Panc1 (cell line): ENCODE measurements around the gene ZCCHC8.

Source experiments
- CTCF ChIP-seq: fragments of 450-650 bp; IDR thresholded peaks from 2 replicates; pipeline ENCODE4 v1.5.1; 2017; ENCODE audit warnings: mild to moderate bottlenecking
- POLR2AphosphoS5 ChIP-seq: IDR thresholded peaks from 2 replicates; pipeline ENCODE4 v1.6.1; 2012; ENCODE audit warnings: mild to moderate bottlenecking, low read depth, low read length, moderate library complexity
- TCF7L2 ChIP-seq: IDR thresholded peaks from 2 replicates; pipeline ENCODE4 v1.6.1; 2011; ENCODE audit warnings: mild to moderate bottlenecking, low read depth, low read length, inconsistent platforms

GRCh38 chr12:122517877-122518276 is 17.1 kb upstream of the ZCCHC8 start:
- no peak for TF ChIP-seq CTCF
- TF ChIP-seq POLR2AphosphoS5: no peak
- TF ChIP-seq TCF7L2: no peak
